Measurements from ENCODE around the gene COL9A2. TPM values are rescaled to one million over a fixed set of nuclear protein-coding genes. Genes with fewer than 3 reads are reported as not detected.
A peak's percentile ranks its signal among the peaks of the same experiment; 100 is the strongest.

Gene COL9A2
- total RNA-seq, 1 donor from 2014 or later, result 6.9 TPM

- no peak for FAIRE-seq
- no peak for DNase-seq (ENCODE audit: low spot score in 2 of 2)
Observed at GRCh38 chr1:40318970-40319621, 2.0 kb upstream of the COL9A2 start.

GRCh38 chr1:40318476-40318875 is 1.4 kb upstream of the COL9A2 start:
- FAIRE-seq (no peak), DNase-seq (ENCODE audit: low spot score in 2 of 2) (no peak)

GRCh38 chr1:40317394-40318074 is 448 bp upstream of the COL9A2 start:
- FAIRE-seq, result no peak
- DNase-seq (ENCODE audit: low spot score in 2 of 2), result no peak

- DNase-seq (ENCODE audit: low spot score in 2 of 2) (peak in 1 of 2 donors; percentile 50), FAIRE-seq (no peak)
Observed at GRCh38 chr1:40315795-40316594, 1.1 kb downstream of the COL9A2 start.

- FAIRE-seq (no peak), DNase-seq (ENCODE audit: low spot score in 2 of 2) (peak; percentile 81 to 82)
Observed at GRCh38 chr1:40315239-40315794, 1.8 kb downstream of the COL9A2 start.

- FAIRE-seq, result no peak
- no peak for DNase-seq (ENCODE audit: low spot score in 2 of 2)
Observed at GRCh38 chr1:40314721-40315238, 2.3 kb downstream of the COL9A2 start.

GRCh38 chr1:40313958-40314720 is 2.9 kb downstream of the COL9A2 start:
- FAIRE-seq (no peak), DNase-seq (ENCODE audit: low spot score in 2 of 2) (no peak)

GRCh38 chr1:40313329-40313957 is 3.6 kb downstream of the COL9A2 start:
- no peak for DNase-seq (ENCODE audit: low spot score in 2 of 2)
- FAIRE-seq, result no peak

- no peak for FAIRE-seq
- DNase-seq (ENCODE audit: low spot score in 2 of 2), result no peak
Observed at GRCh38 chr1:40312238-40313205, 4.6 kb downstream of the COL9A2 start.

- no peak for DNase-seq (ENCODE audit: low spot score in 2 of 2)
- no peak for FAIRE-seq
Observed at GRCh38 chr1:40311692-40312091, 5.4 kb downstream of the COL9A2 start.

GRCh38 chr1:40310983-40311642 is 6.0 kb downstream of the COL9A2 start:
- no peak for FAIRE-seq
- no peak for DNase-seq (ENCODE audit: low spot score in 2 of 2)

GRCh38 chr1:40310129-40310461 is 7.0 kb downstream of the COL9A2 start:
- no peak for DNase-seq (ENCODE audit: low spot score in 2 of 2)
- FAIRE-seq, result no peak

- no peak for FAIRE-seq
- DNase-seq (ENCODE audit: low spot score in 2 of 2), result no peak
Observed at GRCh38 chr1:40309374-40310128, 7.5 kb downstream of the COL9A2 start.

GRCh38 chr1:40308036-40308727 is 8.9 kb downstream of the COL9A2 start:
- FAIRE-seq (no peak), DNase-seq (ENCODE audit: low spot score in 2 of 2) (peak in 1 of 2 donors; percentile 49)

GRCh38 chr1:40307186-40307585 is 9.9 kb downstream of the COL9A2 start:
- FAIRE-seq (no peak), DNase-seq (ENCODE audit: low spot score in 2 of 2) (no peak)

- FAIRE-seq (no peak), DNase-seq (ENCODE audit: low spot score in 2 of 2) (no peak)
Observed at GRCh38 chr1:40306296-40306695, 10.8 kb downstream of the COL9A2 start.

- DNase-seq (ENCODE audit: low spot score in 2 of 2) (no peak), FAIRE-seq (no peak)
Observed at GRCh38 chr1:40305871-40306270, 11.2 kb downstream of the COL9A2 start.

All from frontal cortex (tissue), 4 donors.